Posterior vena cava (tissue), 2 donors: ENCODE results near the gene HSD17B13. TPM values are rescaled to one million over a fixed set of nuclear protein-coding genes. Genes with fewer than 3 reads are reported as not detected.
"Not testable (repeated sequence)": the region's sequence is repeated elsewhere in the genome, so short reads cannot be mapped to it uniquely, and the experiment has no call there.

Experiments
- DNase-seq: peaks from one replicate; pipeline ENCODE4 v3.0.0-alpha.2; 2020; ENCODE audit warnings: low spot score
- intact Hi-C, 2 donors: fragments of 100-400 bp; cut with DNase I; formaldehyde crosslinking; loops; one replicate each; pipeline versions ENCODE4 v1.14.1 to v1.14.2; 2022 to 2023
- total RNA-seq, 2 donors: library from RNA; stranded (reverse); fragmentation: NEBNext Ultra II Directional; extraction: Animal tissue kit (Norgen Biotek cat#: 25700); gene quantifications; one replicate each; pipeline ENCODE4 v1.2.1, GENCODE V29; 2021
- donor health status: DM: yes; HTN: yes; CAD: no.
- donor health status: DM: yes; HTN: yes; CAD: no.

HSD17B13 gene
- total RNA-seq, 2 donors from 2014 or later = 0.24 to 0.32 TPM

GRCh38 chr4:87321888-87322287, 794 bp downstream of the HSD17B13 start:
- intact Hi-C loops = no loop called here
- no peak for DNase-seq

- intact Hi-C loops = no loop called here
- no peak for DNase-seq
Observed at GRCh38 chr4:87317527-87317926, 5.2 kb downstream of the HSD17B13 start.

GRCh38 chr4:87316961-87317360, 5.7 kb downstream of the HSD17B13 start:
- DNase-seq = no peak
- intact Hi-C loops = no loop called here

- intact Hi-C loops, DNase-seq: not testable (repeated sequence)
Observed at GRCh38 chr4:87315000-87315399, 7.7 kb downstream of the HSD17B13 start.

GRCh38 chr4:87313756-87314155, 8.9 kb downstream of the HSD17B13 start:
- intact Hi-C loops = no loop called here
- no peak for DNase-seq

GRCh38 chr4:87311684-87312083, 11.0 kb downstream of the HSD17B13 start:
- intact Hi-C loops = no loop called here
- no peak for DNase-seq

- intact Hi-C loops = no loop called here
- DNase-seq = no peak
Observed at GRCh38 chr4:87310691-87311335, 11.9 kb downstream of the HSD17B13 start.

- DNase-seq = no peak
- intact Hi-C loops = loop anchor here in 1 of 2 donors (10.0 kb wide), 1 partner anchor 1075 kb away; no protein-coding TSS in a partner anchor
Observed at GRCh38 chr4:87309625-87310024, 13.1 kb downstream of the HSD17B13 start.

GRCh38 chr4:87306056-87306455, 16.6 kb downstream of the HSD17B13 start:
- intact Hi-C loops = loop anchor here in 1 of 2 donors (10.0 kb wide), 1 partner anchor 1079 kb away; no protein-coding TSS in a partner anchor
- DNase-seq = no peak

GRCh38 chr4:87305562-87305961, 17.1 kb downstream of the HSD17B13 start:
- intact Hi-C loops = loop anchor here in 1 of 2 donors (10.0 kb wide), 1 partner anchor 1079 kb away; no protein-coding TSS in a partner anchor
- DNase-seq = no peak

GRCh38 chr4:87304745-87305432, 17.8 kb downstream of the HSD17B13 start:
- DNase-seq = no peak
- intact Hi-C loops = loop anchor here in 1 of 2 donors (10.0 kb wide), 1 partner anchor 1080 kb away; no protein-coding TSS in a partner anchor

GRCh38 chr4:87299898-87300297, 22.8 kb downstream of the HSD17B13 start:
- intact Hi-C loops = loop anchor here in 1 of 2 donors (10.0 kb wide), 1 partner anchor 1085 kb away; no protein-coding TSS in a partner anchor
- DNase-seq = no peak

- DNase-seq = no peak
- intact Hi-C loops = no loop called here
Observed at GRCh38 chr4:87298362-87298761, 24.3 kb downstream of the HSD17B13 start.

GRCh38 chr4:87294911-87295310, 27.8 kb downstream of the HSD17B13 start:
- intact Hi-C loops, DNase-seq: not testable (repeated sequence)

GRCh38 chr4:87293889-87294288, 28.8 kb downstream of the HSD17B13 start:
- not testable (repeated sequence) for DNase-seq

GRCh38 chr4:87286970-87287369, 35.7 kb downstream of the HSD17B13 start:
- intact Hi-C loops = no loop called here
- no peak for DNase-seq

More at GRCh38 chr4:87293889-87294288, 28.8 kb downstream of the HSD17B13 start:
- intact Hi-C loops = not testable (repeated sequence)

- DNase-seq, intact Hi-C loops: not testable (repeated sequence)
Observed at GRCh38 chr4:87284268-87284667, 38.4 kb downstream of the HSD17B13 start.

GRCh38 chr4:87283151-87283550, 39.5 kb downstream of the HSD17B13 start:
- intact Hi-C loops = no loop called here
- no peak for DNase-seq

- no peak for DNase-seq
- intact Hi-C loops = no loop called here
Observed at GRCh38 chr4:87281603-87282002, 41.1 kb downstream of the HSD17B13 start.

GRCh38 chr4:87278335-87278794, 44.3 kb downstream of the HSD17B13 start:
- no peak for DNase-seq
- intact Hi-C loops = no loop called here
